GM19025 (cell line): ENCODE data around the gene GJD2.

Source experiments
- ATAC-seq: cut with Tn5 transposase; IDR thresholded peaks from one replicate; pipeline ENCODE4 v1.9.1; 2021; ENCODE audit warnings: mild to moderate bottlenecking, low read depth, moderate library complexity; ENCODE audit not compliant: unreplicated experiment

GJD2 gene

GRCh38 chr15:34773917-34774316, 19.1 kb upstream of the GJD2 start:
- ATAC-seq: no peak

DNA sequence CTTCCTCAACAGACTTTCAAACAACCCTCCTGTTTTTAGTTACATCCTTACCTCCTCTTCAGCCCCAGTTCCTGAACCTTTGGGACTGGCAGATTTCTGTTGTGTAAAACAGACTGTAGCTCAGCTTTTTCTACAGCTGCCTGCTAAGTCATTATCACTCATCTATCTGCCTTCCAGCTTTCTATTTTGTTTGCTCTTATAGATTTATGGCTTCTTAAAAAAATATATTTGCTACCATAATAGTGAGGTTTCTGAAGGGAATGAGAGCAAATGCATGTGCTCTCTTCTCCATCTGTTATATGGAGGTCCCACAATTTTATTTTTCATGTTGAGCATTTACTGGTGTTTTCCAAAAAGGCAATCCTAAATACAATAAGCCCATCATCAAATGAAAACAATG, 18.2 kb upstream of the GJD2 start:
- ATAC-seq: no peak

- no peak for ATAC-seq
Measured at GRCh38 chr15:34772312-34772711, 17.5 kb upstream of the GJD2 start.

GRCh38 chr15:34769711-34770110, 14.9 kb upstream of the GJD2 start:
- no peak for ATAC-seq

GRCh38 chr15:34768530-34768929, 13.7 kb upstream of the GJD2 start:
- no peak for ATAC-seq

DNA sequence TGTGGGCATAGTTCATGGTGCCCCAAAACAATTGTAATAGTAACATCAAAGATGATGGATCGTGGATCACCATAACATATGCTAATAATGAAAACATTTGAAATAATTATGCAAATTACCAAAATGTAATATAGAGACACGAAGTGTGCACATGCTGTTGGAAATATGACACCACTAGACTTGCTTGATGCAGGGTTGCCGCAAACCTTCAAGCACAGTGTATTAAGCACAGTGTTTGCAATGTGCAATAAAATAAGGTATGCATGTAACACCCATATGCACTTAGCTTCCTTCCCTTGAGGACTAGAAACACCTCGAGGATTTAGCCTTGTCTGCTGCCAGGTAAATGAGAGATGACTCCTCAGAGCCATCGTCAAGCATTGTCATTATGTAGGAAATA, 10.9 kb upstream of the GJD2 start:
- no peak for ATAC-seq

DNA sequence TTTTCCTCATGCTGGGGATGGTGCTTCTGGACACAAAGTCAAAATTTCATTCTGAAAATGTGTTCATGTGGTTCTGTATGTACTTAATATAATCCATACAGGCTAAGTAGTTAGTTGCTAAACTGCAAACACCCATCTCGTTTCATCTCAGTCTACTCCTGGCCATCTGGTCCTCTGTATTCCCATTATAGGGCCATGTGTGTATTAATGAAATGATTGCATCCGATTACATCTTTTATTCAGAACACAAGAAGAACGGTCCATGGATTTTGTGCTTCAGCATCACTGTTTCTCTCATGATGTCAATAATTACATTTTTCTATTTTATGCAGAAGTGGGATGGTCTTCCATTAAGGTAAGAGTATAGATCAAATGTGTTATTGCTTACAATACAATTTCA, 6.1 kb upstream of the GJD2 start:
- no peak for ATAC-seq

GRCh38 chr15:34759992-34760391, 5.2 kb upstream of the GJD2 start:
- no peak for ATAC-seq

DNA sequence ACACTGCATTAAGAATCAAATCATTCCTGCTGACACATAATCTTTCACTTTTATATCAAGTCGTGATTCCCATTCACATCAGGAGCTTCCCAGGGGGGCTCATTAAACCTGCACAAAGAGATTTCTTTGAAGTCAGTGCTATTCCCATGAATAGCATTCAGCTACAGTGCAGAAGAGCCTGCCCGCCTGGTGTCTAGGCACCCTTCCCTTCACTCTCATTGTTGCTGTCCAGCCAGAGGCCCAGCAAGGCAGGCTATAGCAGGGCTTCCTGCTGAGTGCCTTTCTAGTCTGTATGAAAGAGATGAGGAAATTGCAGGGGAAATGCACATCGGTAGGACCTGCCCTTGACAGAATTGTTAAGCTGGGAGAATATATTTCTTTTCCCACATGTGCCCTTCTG, 4.5 kb upstream of the GJD2 start:
- no peak for ATAC-seq

GRCh38 chr15:34757262-34757661, 2.5 kb upstream of the GJD2 start:
- ATAC-seq: no peak

GRCh38 chr15:34755419-34755773, 598 bp upstream of the GJD2 start:
- no peak for ATAC-seq

GRCh38 chr15:34754171-34754601, 612 bp downstream of the GJD2 start:
- ATAC-seq: no peak

GRCh38 chr15:34753236-34753894, 1.4 kb downstream of the GJD2 start:
- ATAC-seq: no peak

GRCh38 chr15:34749691-34750090, 5.1 kb downstream of the GJD2 start:
- no peak for ATAC-seq

DNA sequence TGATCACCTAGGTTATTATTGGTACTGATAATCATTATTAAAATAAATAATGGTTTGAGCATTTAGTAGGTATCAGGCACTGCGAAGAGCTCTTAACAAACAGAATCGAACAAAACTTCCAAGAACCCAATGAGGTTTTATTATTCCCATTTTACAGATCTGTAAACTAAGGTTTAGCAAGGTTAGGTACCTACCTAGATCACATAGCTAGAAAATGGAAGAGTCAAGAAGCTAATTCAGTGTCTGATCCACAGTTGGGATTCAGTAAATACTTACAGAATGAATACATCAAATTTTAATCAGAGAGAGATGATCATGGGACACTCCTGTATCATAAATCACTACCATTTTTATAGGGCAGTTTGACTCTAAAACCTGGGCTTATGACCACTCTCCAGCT, 15.5 kb downstream of the GJD2 start:
- no peak for ATAC-seq

DNA sequence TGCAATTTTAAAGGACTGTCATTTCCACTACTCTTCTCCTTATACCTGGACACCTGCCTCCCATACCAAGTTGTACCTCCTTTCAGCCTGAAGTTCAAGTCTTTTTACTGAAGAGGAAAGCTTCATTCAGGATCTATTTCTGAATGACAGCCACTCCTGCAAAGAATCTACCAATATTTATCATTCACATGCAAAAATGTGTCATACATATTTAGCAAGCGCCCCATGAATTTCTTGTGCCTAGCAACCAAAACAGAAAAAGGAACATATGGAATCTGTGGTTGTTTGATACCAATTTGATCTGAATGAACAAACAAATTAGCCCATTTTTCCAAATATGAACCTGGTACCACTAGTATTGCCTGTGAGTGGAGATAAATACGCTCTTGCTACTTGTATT, 16.8 kb downstream of the GJD2 start:
- ATAC-seq: no peak

DNA sequence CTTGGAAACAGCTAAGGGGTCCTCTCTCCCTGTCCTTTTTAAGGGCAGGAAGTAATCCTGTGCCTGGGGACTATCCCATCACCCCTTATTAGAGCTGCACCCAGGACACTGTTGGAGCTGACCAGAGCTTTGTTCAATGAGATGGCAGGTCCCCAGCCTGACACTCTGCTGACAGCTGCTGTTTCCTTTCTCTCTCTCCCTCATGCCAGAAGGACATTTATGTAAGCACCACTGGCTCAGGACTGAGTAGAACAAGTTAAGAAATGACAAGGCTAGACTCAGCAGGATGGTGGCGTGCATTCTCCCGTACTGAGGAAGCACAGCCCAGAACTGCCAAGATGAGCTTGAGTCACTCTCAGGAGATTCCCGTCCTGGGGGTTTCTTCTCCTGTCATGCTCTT, 17.3 kb downstream of the GJD2 start:
- no peak for ATAC-seq

- ATAC-seq: no peak
Measured at GRCh38 chr15:34734303-34734702, 20.5 kb downstream of the GJD2 start.

GRCh38 chr15:34733621-34734020, 21.2 kb downstream of the GJD2 start:
- ATAC-seq: no peak

DNA sequence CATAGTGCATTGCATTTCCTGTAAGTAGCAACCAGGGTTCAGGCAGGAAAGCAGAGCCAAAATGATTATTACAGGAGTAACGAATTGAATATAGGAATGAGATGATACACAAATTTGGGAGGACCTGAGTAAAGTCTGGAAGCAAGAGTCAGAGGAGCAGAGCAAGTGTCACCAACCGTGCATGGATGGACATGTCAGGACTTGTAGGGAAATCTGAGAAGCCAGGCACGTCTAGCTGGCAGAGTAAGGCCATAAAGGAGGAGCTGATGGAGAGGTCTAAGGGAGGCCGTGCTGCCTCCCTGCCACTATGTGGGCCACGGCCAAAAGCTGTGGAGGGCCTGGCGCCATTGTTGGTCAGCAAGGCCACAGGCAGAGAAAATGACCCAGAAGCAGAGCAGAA, 22.4 kb downstream of the GJD2 start:
- ATAC-seq: no peak

DNA sequence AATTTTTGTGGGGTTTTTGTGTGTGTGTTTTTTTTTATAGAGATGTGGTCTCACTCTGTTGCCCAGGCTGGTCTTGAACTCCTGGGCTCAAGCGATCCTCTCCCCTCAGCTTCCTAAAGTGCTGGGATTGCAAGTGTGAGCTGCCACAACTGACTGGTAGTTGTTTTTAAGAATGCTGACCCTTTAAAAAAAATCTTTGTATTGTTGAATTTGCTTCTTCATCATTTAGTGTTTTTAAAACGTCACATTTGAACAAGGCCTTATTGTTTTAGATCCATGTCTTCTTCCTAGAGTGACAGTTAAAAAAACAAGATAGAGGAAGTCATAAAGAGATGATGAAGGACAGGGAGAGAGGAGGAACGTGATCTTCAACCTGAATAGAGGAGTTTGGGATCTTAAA, 24.1 kb downstream of the GJD2 start:
- no peak for ATAC-seq

DNA sequence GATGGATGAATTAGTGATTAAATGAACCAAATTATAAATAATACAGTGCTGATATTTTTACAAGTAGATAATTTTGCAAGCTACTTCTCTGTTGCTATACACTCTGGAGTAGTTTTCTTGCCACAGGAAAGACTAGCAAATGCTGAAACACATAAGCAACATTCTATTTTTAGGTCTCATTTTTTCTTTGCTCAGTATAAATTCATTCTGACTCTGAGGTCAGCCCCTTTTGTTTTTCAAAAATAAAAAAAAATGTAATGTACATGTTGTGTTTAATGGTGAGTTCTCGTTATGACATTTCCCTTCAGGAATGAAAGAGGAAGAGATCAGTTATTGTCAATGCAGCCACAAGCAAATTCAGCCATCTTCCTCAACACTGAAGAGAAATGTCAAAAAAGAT, 24.9 kb downstream of the GJD2 start:
- no peak for ATAC-seq

- ATAC-seq: no peak
Measured at GRCh38 chr15:34729056-34729455, 25.7 kb downstream of the GJD2 start.
